Measurements from ENCODE around the gene MYO1E.
A peak's percentile ranks its signal among the peaks of the same experiment; 100 is the strongest.
"Not testable (repeated sequence)": the region's sequence is repeated elsewhere in the genome, so short reads cannot be mapped to it uniquely, and the experiment has no call there.

The MYO1E gene

GRCh38 chr15:59405079-59405478 lies 32.4 kb upstream of the MYO1E start:
- H2AFZ ChIP-seq (ENCODE audit: low read depth, low read length, severe bottlenecking), result no peak overlapping the region
- H3K4me2 ChIP-seq (ENCODE audit: low read depth, low read length, poor library complexity, severe bottlenecking), result peak overlapping the region; percentile 95

GRCh38 chr15:59401824-59402569 lies 29.3 kb upstream of the MYO1E start:
- Histone ChIP-seq H3K9me3 (ENCODE audit: insufficient read depth, low read length) (no peaks in the 10 kb centered on the region), H3K4me2 (ENCODE audit: low read depth, low read length, poor library complexity, severe bottlenecking) (peak overlapping the region; percentile 95), H3F3A (ENCODE audit: insufficient read depth) (peaks cover 82% of the 10 kb centered on the region), H3K4me3 (ENCODE audit: insufficient read depth, low read length, poor library complexity, severe bottlenecking) (peak overlapping the region; percentile 57), H4K20me1 (ENCODE audit: low read depth, low read length) (no peaks in the 10 kb centered on the region), H3K79me2 (ENCODE audit: insufficient read depth, low read length) (peaks cover 67% of the 10 kb centered on the region), H3K27me3 (ENCODE audit: low read length) (no peaks in the 10 kb centered on the region), H2AFZ (ENCODE audit: low read depth, low read length, severe bottlenecking) (no peak overlapping the region), H3K9me2 (replicated peaks; ENCODE audit: insufficient read depth, low read length) (no peaks in the 10 kb centered on the region), H3K9ac (ENCODE audit: low read length) (peak overlapping the region; percentile 75), H3K36me3 (ENCODE audit: low read length) (no peaks in the 10 kb centered on the region), H3K27ac (ENCODE audit: low read depth, low read length) (peak overlapping the region; percentile 100)
- TF ChIP-seq CTCF (IDR thresholded peaks at IDR 0.05; ENCODE audit: insufficient read depth, low read length, poor library complexity, severe bottlenecking), result no peak
- TF ChIP-seq EZH2phosphoT487 (conservative IDR thresholded peaks at IDR 0.05; ENCODE audit: low read length), result no peak

More at GRCh38 chr15:59405079-59405478, 32.4 kb upstream of the MYO1E start:
- H3K4me3 ChIP-seq (ENCODE audit: insufficient read depth, low read length, poor library complexity, severe bottlenecking), result peak overlapping the region; percentile 49
- no peaks in the 10 kb centered on the region for H3K36me3 ChIP-seq (ENCODE audit: low read length)
- peaks cover 72% of the 10 kb centered on the region for H3K79me2 ChIP-seq (ENCODE audit: insufficient read depth, low read length)
- TF ChIP-seq EZH2phosphoT487 (conservative IDR thresholded peaks at IDR 0.05; ENCODE audit: low read length) (no peak), CTCF (IDR thresholded peaks at IDR 0.05; ENCODE audit: insufficient read depth, low read length, poor library complexity, severe bottlenecking) (no peak)
- H3K9me2 ChIP-seq (replicated peaks; ENCODE audit: insufficient read depth, low read length), result no peaks in the 10 kb centered on the region
- H4K20me1 ChIP-seq (ENCODE audit: low read depth, low read length), result no peaks in the 10 kb centered on the region
- no peaks in the 10 kb centered on the region for H3K9me3 ChIP-seq (ENCODE audit: insufficient read depth, low read length)
- H3K27ac ChIP-seq (ENCODE audit: low read depth, low read length), result peak overlapping the region; percentile 100
- peaks cover 78% of the 10 kb centered on the region for H3F3A ChIP-seq (ENCODE audit: insufficient read depth)
- H3K27me3 ChIP-seq (ENCODE audit: low read length), result no peaks in the 10 kb centered on the region
- peak overlapping the region; percentile 75 for H3K9ac ChIP-seq (ENCODE audit: low read length)

- H4K20me1 ChIP-seq (ENCODE audit: low read depth, low read length); H3K9me2 ChIP-seq (replicated peaks; ENCODE audit: insufficient read depth, low read length); H3K36me3 ChIP-seq (ENCODE audit: low read length); H2AFZ ChIP-seq (ENCODE audit: low read depth, low read length, severe bottlenecking); H3K27me3 ChIP-seq (ENCODE audit: low read length); H3K9me3 ChIP-seq (ENCODE audit: insufficient read depth, low read length): not testable (repeated sequence)
- H3K4me3 ChIP-seq (ENCODE audit: insufficient read depth, low read length, poor library complexity, severe bottlenecking), result peak overlapping the region; percentile 57
- peak overlapping the region; percentile 100 for H3K27ac ChIP-seq (ENCODE audit: low read depth, low read length)
- H3K9ac ChIP-seq (ENCODE audit: low read length), result peak overlapping the region; percentile 75
- H3K4me2 ChIP-seq (ENCODE audit: low read depth, low read length, poor library complexity, severe bottlenecking), result peak overlapping the region; percentile 95
- peaks cover 70% of the 10 kb centered on the region for H3K79me2 ChIP-seq (ENCODE audit: insufficient read depth, low read length)
- peaks cover 82% of the 10 kb centered on the region for H3F3A ChIP-seq (ENCODE audit: insufficient read depth)
Observed at GRCh38 chr15:59401051-59401823, 28.6 kb upstream of the MYO1E start.
